Natural killer cell treated with Interleukin-12 subunit alpha and Interleukin-12 subunit beta and Interleukin-15 and Interleukin-18, amount 100 ng/mL, for 72 hours (primary cell): ENCODE measurements around the gene HEATR1. TPM values are rescaled to one million over a fixed set of nuclear protein-coding genes. Genes with fewer than 3 reads are reported as not detected.

Experiments
- ATAC-seq, 2 donors: fragments of 150-1000 bp; cut with Tn5 transposase in 1 of 2; sonication (Bioruptor Pico), chemical (Tn5 transposase) in 1 of 2; 2 replicates each; pipeline ENCODE4 v1.10.0; 2021
- DNase-seq: peaks from one replicate; pipeline ENCODE4 v3.0.0; 2022; ENCODE audit warnings: low spot score
- H3K27ac Mint-ChIP-seq, 2 donors: 1 replicate in 1 of 2; 2 replicates in 1 of 2; pipeline ENCODE4 v1.8.0; 2022; ENCODE audit warnings: mixed read lengths in 2 of 2, mild to moderate bottlenecking in 1 of 2, moderate library complexity in 1 of 2
- H3K27me3 Mint-ChIP-seq, 2 donors: 1 replicate in 1 of 2; 2 replicates in 1 of 2; pipeline ENCODE4 v1.8.0; 2022; ENCODE audit warnings: mixed read lengths in 2 of 2
- H3K36me3 Mint-ChIP-seq: one replicate; pipeline ENCODE4 v1.8.0; 2022; ENCODE audit warnings: mixed read lengths
- H3K4me1 Mint-ChIP-seq, 2 donors: 1 replicate in 1 of 2; 2 replicates in 1 of 2; pipeline ENCODE4 v1.8.0; 2022; ENCODE audit warnings: low read depth in 2 of 2, mixed read lengths in 2 of 2, mild to moderate bottlenecking in 1 of 2
- H3K4me3 Mint-ChIP-seq: one replicate; pipeline ENCODE4 v1.8.0; 2022; ENCODE audit warnings: mixed read lengths
- H3K9me3 Mint-ChIP-seq: 2 replicates; pipeline ENCODE4 v1.8.0; 2022; ENCODE audit warnings: mixed read lengths
- total RNA-seq, 2 donors: library from RNA; stranded (reverse); gene quantifications; one replicate each; pipeline ENCODE4 v1.2.3, GENCODE V29; 2022

HEATR1 gene, protein sequence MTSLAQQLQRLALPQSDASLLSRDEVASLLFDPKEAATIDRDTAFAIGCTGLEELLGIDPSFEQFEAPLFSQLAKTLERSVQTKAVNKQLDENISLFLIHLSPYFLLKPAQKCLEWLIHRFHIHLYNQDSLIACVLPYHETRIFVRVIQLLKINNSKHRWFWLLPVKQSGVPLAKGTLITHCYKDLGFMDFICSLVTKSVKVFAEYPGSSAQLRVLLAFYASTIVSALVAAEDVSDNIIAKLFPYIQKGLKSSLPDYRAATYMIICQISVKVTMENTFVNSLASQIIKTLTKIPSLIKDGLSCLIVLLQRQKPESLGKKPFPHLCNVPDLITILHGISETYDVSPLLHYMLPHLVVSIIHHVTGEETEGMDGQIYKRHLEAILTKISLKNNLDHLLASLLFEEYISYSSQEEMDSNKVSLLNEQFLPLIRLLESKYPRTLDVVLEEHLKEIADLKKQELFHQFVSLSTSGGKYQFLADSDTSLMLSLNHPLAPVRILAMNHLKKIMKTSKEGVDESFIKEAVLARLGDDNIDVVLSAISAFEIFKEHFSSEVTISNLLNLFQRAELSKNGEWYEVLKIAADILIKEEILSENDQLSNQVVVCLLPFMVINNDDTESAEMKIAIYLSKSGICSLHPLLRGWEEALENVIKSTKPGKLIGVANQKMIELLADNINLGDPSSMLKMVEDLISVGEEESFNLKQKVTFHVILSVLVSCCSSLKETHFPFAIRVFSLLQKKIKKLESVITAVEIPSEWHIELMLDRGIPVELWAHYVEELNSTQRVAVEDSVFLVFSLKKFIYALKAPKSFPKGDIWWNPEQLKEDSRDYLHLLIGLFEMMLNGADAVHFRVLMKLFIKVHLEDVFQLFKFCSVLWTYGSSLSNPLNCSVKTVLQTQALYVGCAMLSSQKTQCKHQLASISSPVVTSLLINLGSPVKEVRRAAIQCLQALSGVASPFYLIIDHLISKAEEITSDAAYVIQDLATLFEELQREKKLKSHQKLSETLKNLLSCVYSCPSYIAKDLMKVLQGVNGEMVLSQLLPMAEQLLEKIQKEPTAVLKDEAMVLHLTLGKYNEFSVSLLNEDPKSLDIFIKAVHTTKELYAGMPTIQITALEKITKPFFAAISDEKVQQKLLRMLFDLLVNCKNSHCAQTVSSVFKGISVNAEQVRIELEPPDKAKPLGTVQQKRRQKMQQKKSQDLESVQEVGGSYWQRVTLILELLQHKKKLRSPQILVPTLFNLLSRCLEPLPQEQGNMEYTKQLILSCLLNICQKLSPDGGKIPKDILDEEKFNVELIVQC (N-terminal part only)
- 100 to 1,000 TPM in 1 of 2 donors, 10 to 100 TPM in 1; 50.8 to 107 TPM for total RNA-seq

DNA sequence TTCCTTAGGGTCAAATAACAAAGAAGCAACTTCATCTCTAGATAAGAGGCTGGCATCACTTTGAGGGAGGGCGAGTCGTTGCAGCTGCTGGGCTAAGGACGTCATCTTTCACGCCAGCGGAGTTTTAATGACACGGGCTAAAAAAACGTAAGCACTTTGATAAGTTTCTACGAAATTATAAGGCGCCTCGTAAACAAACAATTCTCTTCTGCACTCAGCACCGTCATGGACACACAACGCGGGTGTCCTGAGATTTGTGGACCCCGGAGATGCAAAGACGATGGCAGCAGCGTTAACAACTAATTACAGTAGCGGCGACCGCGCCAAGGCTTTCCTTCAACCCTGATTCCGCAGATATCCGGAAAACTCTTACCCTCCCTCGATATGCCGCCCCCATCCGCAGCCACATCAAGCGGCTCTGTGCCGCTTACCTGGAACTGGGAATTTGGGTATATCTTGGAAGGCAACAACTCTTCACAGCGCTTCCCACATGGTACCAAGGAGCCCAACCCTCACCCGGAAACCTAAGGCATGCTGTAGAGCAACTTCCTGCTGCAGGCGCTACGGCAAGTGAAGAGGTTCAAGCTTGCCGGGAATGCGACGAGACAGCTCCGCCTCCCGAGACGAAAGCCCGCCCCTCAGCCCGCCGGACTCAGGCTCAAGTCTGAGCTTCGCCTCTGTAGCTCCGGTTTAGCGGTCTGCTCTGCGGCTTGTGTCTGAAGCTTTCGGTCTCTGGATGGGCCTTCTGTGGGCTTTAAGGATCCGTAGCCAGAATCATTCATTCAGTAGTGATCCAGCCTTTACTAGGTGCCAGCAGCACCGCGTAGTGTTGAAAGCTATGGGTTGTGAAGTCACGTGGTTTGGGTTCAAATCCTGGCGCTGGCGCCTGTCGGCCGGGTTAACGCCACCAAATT is at the start of gene HEATR1:
HEATR1 (minus strand) TSS at position 526 of the 914 bp plus-strand sequence; CDS start at position 105, 421 bp downstream.
- H3K9me3 Mint-ChIP-seq, result no peaks in the 10 kb centered on the region
- H3K36me3 Mint-ChIP-seq, result peaks cover 5% of the 10 kb centered on the region
- peaks cover 14% of the 10 kb centered on the region in 2 donors for H3K4me1 Mint-ChIP-seq
- peaks cover 3 to 13% of the 10 kb centered on the region in 2 donors for H3K27me3 Mint-ChIP-seq
- peak within 1 kb of the TSS; percentile 88 for H3K4me3 Mint-ChIP-seq
- peak within 1 kb of the TSS; percentile 78 to 88 for H3K27ac Mint-ChIP-seq
- ATAC-seq, result peak; percentile 98
- DNase-seq, result peak; percentile 91

DNA sequence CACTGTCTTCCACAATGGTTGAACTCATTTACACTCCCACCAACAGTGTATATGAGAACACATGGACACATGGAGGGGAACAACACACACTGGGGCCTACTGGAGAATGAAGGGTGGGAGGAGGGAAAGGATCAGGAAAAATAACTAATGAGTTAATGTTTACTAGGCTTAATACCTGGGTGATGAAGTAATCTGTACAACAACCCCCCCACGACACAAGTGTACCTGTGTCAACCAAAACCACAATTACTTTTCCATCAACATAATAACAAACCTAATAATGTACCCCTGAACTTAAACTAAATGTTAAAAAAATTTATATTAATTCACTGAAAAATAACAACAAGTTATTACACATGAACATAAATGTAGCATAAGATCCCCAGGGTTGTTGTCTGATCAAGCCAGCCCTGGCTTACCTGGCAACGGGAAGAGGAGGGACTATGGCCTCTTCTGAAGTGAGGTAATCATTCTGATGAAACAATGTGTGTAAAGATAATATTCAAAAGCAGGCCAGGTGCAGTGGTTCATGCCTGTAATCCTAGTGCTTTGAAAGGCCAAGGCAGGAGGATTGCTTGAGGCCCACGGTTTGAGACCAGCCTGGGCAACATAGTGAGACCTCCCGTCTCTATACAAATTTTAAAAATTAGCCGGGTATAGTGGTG is 40.8 kb upstream of the HEATR1 start:
- H3K9me3 Mint-ChIP-seq, result no peaks in the 10 kb centered on the region
- H3K27me3 Mint-ChIP-seq, result peaks cover 13 to 17% of the 10 kb centered on the region in 2 donors
- no peaks in the 10 kb centered on the region for H3K4me1 Mint-ChIP-seq
- no peaks in the 10 kb centered on the region for H3K36me3 Mint-ChIP-seq
- no peak overlapping the region for H3K27ac Mint-ChIP-seq
- ATAC-seq, result no peak
- no peak for DNase-seq
- H3K4me3 Mint-ChIP-seq, result no peak overlapping the region

DNA sequence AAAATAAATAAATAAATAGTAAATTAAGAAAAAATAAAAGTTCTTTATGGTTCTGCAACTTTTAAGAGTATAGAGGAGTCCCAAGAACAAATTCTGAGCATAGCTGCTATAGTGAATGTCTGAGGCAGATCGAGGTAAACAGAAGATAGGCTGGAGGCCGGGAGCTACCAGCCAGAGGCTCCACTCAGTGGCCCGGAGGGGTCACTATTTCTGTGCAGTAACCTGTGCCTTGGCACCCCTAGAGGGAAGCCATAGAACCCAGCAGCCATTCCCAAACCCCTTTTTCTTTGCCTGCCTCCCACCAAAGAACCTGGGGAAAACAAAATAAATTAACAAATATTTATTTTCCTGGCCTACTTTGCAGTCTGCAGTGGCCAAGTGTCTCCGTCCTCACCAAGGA is 38.4 kb upstream of the HEATR1 start:
- ATAC-seq (no peak), DNase-seq (no peak)
- peaks cover 17 to 22% of the 10 kb centered on the region in 2 donors for H3K27me3 Mint-ChIP-seq
- no peaks in the 10 kb centered on the region for H3K4me1 Mint-ChIP-seq
- H3K4me3 Mint-ChIP-seq, result no peak overlapping the region
- H3K36me3 Mint-ChIP-seq, result no peaks in the 10 kb centered on the region
- H3K9me3 Mint-ChIP-seq, result no peaks in the 10 kb centered on the region
- no peak overlapping the region for H3K27ac Mint-ChIP-seq

DNA sequence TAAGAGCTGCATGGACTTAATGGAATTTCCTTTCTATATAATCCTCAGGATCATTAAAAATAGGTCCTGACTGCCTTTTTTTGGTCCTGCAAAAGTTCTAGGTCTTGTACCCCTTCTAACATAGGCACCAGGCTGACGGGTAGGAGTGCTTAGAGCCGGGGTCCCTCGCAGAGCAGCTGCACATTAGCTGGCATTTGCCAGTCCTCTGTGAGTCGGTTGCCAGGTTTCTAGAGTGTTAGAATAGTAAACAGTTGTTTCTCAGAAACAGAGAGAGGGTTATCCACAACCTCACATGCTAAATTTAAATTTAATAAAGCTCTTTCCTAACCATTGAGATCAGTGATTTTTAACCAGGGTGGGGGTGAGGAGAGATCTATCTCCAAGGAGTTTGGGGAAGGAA is 35.4 kb upstream of the HEATR1 start:
- no peaks in the 10 kb centered on the region for H3K4me1 Mint-ChIP-seq
- no peaks in the 10 kb centered on the region for H3K9me3 Mint-ChIP-seq
- H3K27me3 Mint-ChIP-seq, result peaks cover 24 to 33% of the 10 kb centered on the region in 2 donors
- no peak for ATAC-seq
- H3K36me3 Mint-ChIP-seq, result no peaks in the 10 kb centered on the region
- no peak overlapping the region for H3K27ac Mint-ChIP-seq
- no peak overlapping the region for H3K4me3 Mint-ChIP-seq
- no peak for DNase-seq

DNA sequence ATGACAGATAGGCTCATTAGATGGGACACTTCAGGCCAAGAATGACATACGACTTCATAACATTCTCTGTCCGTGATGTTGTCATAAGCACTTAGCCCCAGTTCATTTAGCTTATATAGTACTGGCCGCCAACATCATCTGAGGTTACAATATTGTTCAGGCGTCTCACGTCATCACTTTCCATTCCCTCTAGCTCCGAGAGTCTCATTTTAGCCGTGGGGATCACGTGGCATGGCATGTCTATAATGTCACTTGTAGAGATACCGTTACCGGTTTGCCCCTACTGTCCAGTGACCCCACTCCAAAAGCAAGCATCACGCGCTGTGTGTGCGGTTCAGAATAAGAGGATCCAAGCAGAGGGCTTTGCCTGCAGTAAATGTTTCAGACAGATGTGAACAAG is 34.6 kb upstream of the HEATR1 start:
- no peak overlapping the region for H3K4me3 Mint-ChIP-seq
- DNase-seq, result no peak
- no peaks in the 10 kb centered on the region for H3K36me3 Mint-ChIP-seq

DNA sequence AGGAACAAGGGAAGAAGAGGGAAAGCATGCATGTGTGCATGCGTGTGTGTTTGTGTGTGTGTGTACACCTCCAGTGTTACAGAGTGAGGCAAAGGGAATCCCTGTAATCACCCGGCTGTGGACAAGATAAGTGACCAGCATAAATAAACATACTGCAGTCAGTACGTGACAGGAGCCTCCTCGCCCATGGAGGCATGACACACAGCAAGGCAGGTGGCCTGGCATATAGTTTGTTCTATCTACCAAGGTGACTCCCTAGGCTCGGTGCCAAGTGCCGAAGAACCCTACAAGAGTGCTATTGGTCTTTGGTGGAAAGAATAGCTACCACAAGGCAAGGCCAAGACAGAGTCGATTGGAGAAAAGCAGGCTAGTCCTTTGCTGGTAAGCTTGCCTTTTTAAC is 31.7 kb upstream of the HEATR1 start:
- Mint-ChIP-seq H3K36me3 (no peaks in the 10 kb centered on the region), H3K9me3 (peaks cover 4% of the 10 kb centered on the region)

More for the DNA sequence above, 34.6 kb upstream of the HEATR1 start:
- ATAC-seq, result no peak
- H3K27me3 Mint-ChIP-seq, result peaks cover 28 to 40% of the 10 kb centered on the region in 2 donors
- no peaks in the 10 kb centered on the region for H3K4me1 Mint-ChIP-seq
- no peaks in the 10 kb centered on the region for H3K9me3 Mint-ChIP-seq
- H3K27ac Mint-ChIP-seq, result no peak overlapping the region

DNA sequence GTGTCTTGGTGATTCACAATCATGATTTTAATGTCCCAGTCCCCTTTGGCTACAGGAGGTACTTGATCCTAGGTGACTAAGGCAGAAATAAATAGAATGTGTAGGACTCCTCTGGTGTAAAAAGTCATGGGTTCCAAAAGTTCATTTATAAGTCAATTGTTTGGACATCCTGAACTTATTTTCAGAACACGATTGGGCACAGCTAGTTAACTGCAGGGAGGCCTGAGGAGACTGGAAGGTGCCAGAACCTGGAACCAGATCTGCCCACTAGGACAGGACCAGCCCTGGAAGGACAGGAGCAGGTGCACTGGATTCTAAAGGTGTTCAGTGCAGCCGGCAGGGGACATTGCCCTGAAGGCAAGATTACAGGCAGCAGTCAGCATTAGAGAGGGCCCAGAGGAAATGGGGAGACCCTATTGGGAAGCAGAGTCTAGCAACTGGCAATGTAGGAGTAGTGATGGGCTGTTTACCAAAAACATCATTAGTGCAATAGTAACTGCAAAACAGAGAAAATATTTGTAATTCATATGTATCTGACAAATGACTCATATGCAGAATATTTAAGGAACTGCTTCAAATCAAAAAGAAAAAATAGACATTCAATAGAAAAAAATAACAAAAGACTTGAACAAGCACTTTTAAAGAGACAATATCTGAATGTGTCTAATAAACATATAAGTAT is 23.6 kb upstream of the HEATR1 start:
- no peaks in the 10 kb centered on the region for H3K4me1 Mint-ChIP-seq
- peaks cover 4% of the 10 kb centered on the region for H3K36me3 Mint-ChIP-seq
- no peak overlapping the region for H3K4me3 Mint-ChIP-seq
- H3K27ac Mint-ChIP-seq, result no peak overlapping the region
- H3K27me3 Mint-ChIP-seq, result peaks cover 22 to 61% of the 10 kb centered on the region in 2 donors
- H3K9me3 Mint-ChIP-seq, result peaks cover under 1% of the 10 kb centered on the region
- ATAC-seq (no peak), DNase-seq (no peak)

More for the DNA sequence above, 31.7 kb upstream of the HEATR1 start:
- no peak for DNase-seq
- H3K4me3 Mint-ChIP-seq, result no peak overlapping the region
- H3K27me3 Mint-ChIP-seq, result peaks cover 37 to 53% of the 10 kb centered on the region in 2 donors
- no peak overlapping the region for H3K27ac Mint-ChIP-seq
- H3K4me1 Mint-ChIP-seq, result peaks cover 0 to 4% of the 10 kb centered on the region in 2 donors
- ATAC-seq, result no peak

DNA sequence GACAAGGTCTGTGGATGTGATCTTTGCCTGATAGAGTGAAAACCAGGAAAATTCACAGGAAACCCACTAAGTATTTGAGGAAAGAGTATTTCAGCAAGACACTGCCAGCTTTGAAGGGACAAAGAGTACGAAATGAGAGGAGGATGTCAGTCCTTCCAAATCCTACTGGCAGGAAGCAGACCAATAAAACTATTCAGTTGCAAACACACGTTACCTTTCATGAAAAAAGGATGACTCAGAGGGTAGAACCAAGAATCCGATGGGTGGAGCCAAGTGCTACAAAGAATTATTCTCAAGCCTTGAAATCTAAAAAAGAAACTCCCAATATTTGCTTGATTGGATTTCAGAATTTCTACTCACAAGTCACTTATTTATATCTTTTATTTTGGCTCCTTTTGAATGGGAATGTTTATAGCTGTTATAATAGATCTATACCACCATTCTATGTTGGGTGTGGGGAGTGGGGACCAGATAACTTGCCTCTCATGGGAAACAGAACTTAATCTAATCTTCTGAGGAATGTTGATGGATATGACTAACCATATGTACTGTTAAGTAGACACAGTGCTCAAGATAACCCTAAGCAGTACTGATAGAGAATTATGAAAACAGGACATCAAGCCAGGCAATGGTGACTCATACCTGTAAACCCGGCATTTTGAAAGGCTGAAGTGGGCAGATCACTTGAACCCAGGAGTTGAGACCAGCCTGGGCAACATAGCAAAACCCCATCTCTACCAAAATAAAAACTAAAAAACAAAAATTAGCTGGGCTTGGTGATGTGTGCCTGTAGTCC is 19.3 kb upstream of the HEATR1 start:
- no peak for DNase-seq
- Mint-ChIP-seq H3K4me1 (no peaks in the 10 kb centered on the region), H3K4me3 (no peak overlapping the region), H3K27me3 (peaks cover 34 to 68% of the 10 kb centered on the region in 2 donors), H3K36me3 (peaks cover 12% of the 10 kb centered on the region), H3K9me3 (peaks cover 7% of the 10 kb centered on the region), H3K27ac (no peak overlapping the region)
- no peak for ATAC-seq

DNA sequence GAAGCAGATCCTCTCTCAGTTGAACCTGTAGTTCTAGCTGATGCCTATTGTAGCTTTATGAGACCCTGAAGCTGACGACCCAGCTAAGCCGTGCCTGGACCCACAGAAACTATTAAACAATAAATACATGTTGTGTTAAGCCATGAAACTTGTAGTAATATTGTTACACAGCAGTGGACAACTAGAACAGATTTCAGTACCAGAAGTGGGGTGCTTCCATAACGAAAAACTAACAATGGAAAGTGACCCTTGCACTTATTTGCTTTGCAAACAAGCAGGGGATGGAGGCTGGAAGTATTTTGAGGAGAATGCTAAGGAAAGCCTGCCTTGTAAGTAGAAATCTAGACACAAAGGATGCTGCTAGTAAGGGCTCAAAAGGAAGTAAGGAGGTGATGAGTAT is 18.1 kb upstream of the HEATR1 start:
- Mint-ChIP-seq H3K4me1 (no peaks in the 10 kb centered on the region), H3K36me3 (peaks cover 12% of the 10 kb centered on the region), H3K27ac (no peak overlapping the region), H3K4me3 (no peak overlapping the region), H3K27me3 (peaks cover 31 to 62% of the 10 kb centered on the region in 2 donors), H3K9me3 (peaks cover 7% of the 10 kb centered on the region)
- DNase-seq (no peak), ATAC-seq (no peak)

DNA sequence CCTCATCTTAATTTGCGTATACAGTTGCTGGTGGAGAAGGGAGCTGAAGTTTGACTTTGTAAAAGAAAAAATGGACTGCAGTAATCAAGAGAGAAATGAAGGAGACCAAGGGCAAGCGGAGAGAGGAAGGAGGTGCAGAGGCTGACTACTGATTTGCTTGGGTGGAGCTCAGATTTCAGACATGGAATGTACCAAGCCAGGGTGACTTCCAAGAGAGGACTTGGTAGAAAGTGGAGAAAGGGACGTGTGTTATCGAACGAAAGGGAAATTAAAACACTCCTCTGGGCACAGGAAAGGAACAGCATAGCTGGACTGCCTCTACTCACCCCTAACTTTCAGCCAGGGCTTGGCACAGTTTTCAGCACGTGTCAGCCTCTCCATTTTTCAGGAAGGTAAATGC is 15.1 kb upstream of the HEATR1 start:
- Mint-ChIP-seq H3K36me3 (peaks cover 12% of the 10 kb centered on the region), H3K27ac (no peak overlapping the region), H3K4me1 (no peaks in the 10 kb centered on the region), H3K27me3 (peaks cover 38 to 68% of the 10 kb centered on the region in 2 donors), H3K4me3 (no peak overlapping the region), H3K9me3 (peaks cover 7% of the 10 kb centered on the region)
- ATAC-seq (no peak), DNase-seq (no peak)

DNA sequence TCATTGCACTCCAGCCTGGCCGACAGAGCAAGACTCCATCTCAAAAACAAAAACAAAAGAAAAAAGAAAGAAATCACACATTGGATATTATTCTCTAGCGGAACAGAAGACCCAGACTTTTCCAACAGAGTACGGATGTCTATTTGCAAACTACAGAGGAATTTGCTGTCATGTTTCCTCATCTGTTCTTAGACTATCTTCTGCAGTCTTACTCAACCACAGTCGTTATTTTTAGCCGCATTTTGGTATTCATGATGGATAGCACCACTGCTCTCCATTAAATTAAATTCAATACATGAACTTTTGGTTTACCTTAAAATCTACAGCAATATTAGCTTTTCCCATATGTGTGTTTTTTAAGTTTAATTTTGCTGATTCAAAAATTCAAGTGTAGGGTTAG is 14.2 kb upstream of the HEATR1 start:
- peaks cover 7% of the 10 kb centered on the region for H3K9me3 Mint-ChIP-seq
- H3K36me3 Mint-ChIP-seq, result peaks cover 12% of the 10 kb centered on the region
- DNase-seq (no peak), ATAC-seq (no peak)
- peaks cover 35 to 64% of the 10 kb centered on the region in 2 donors for H3K27me3 Mint-ChIP-seq
- no peak overlapping the region for H3K4me3 Mint-ChIP-seq
- H3K27ac Mint-ChIP-seq, result no peak overlapping the region
- H3K4me1 Mint-ChIP-seq, result no peaks in the 10 kb centered on the region
